ENCODE measurements around the gene C19orf81.

DNA sequence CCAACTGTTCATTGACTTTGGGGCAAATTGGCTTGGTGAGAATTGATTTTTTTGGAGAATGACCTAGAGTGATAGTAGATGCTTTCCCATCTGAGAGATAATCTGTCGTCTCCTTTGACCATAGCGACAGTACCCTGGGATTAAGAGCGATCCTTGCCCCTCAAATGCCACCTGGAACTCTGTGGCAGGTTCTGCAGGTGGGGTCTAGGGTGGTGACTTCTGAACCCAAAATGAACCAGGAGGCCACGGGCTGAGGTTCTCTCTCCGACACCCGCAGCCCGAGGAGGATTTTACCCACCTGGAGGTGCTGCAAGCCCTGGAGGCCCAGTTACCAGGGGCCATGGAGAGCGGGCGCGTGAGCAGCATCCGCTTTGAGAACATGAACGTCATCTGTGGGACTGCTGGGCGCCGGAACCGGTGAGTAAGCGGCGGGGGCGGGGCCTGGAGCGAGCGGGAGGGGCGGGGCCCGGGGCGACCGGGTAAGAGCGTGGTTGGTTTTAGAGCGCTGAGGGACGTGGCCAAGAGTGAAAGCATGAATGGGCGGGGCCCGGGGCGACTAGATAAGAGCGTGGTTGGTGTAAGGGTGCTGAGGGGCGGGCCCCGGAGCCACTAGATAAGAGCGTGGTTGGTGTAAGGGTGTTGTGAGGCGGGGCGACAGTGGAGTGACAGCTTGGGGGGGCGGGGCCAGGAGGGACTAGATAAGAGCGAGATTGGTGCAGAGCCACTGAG is 8.6 kb downstream of the C19orf81 start:
- no peak for TF ChIP-seq POLR2A (IDR thresholded peaks at IDR 0.05)
- TF ChIP-seq, protein P1, sequence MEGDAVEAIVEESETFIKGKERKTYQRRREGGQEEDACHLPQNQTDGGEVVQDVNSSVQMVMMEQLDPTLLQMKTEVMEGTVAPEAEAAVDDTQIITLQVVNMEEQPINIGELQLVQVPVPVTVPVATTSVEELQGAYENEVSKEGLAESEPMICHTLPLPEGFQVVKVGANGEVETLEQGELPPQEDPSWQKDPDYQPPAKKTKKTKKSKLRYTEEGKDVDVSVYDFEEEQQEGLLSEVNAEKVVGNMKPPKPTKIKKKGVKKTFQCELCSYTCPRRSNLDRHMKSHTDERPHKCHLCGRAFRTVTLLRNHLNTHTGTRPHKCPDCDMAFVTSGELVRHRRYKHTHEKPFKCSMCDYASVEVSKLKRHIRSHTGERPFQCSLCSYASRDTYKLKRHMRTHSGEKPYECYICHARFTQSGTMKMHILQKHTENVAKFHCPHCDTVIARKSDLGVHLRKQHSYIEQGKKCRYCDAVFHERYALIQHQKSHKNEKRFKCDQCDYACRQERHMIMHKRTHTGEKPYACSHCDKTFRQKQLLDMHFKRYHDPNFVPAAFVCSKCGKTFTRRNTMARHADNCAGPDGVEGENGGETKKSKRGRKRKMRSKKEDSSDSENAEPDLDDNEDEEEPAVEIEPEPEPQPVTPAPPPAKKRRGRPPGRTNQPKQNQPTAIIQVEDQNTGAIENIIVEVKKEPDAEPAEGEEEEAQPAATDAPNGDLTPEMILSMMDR (IDR thresholded peaks at IDR 0.05) = no peak
- TF ChIP-seq POLR2AphosphoS5 (IDR thresholded peaks at IDR 0.05) = peak in 1 of 4 donors; percentile 7
- TF ChIP-seq EP300 (IDR thresholded peaks at IDR 0.05) = no peak

All from sigmoid colon (tissue), 4 donors.